Calu3 (cell line): Measurements from ENCODE around the gene ELN. TPM values are rescaled to one million over a fixed set of nuclear protein-coding genes. Genes with fewer than 3 reads are reported as not detected.
"Not testable (repeated sequence)": the region's sequence is repeated elsewhere in the genome, so short reads cannot be mapped to it uniquely, and the experiment has no call there.

Experiments used
- BruUV-seq: library from RNA; stranded (reverse); fragments of 400-500 nt; replicated peaks from 2 replicates; lab custom pipeline; 2021; lab: Mats Ljungman, UMichigan
- CTCF ChIA-PET: fragments of 300-600 bp; sonication (Branson Sonifier 250); formaldehyde crosslinking; loops from one replicate; lab custom pipeline; 2022; ENCODE audit warnings: antibody characterized with exemption; lab: Charles Lee
- DNase-seq: peaks from one replicate; pipeline ENCODE4 v3.0.0; 2022
- H3K27ac Mint-ChIP-seq: one replicate; pipeline ENCODE4 v1.8.0; 2022; ENCODE audit warnings: mixed read lengths; ENCODE audit not compliant: unreplicated experiment
- H3K27me3 Mint-ChIP-seq: one replicate; pipeline ENCODE4 v1.8.0; 2022; ENCODE audit warnings: mixed read lengths; ENCODE audit not compliant: unreplicated experiment
- H3K36me3 Mint-ChIP-seq: one replicate; pipeline ENCODE4 v1.8.0; 2022; ENCODE audit warnings: mild to moderate bottlenecking, moderate library complexity, mixed read lengths; ENCODE audit not compliant: insufficient read depth, unreplicated experiment
- H3K4me1 Mint-ChIP-seq: one replicate; pipeline ENCODE4 v1.8.0; 2022; ENCODE audit warnings: mild to moderate bottlenecking, low read depth, mixed read lengths; ENCODE audit not compliant: unreplicated experiment
- H3K4me3 Mint-ChIP-seq: one replicate; pipeline ENCODE4 v1.8.0; 2022; ENCODE audit warnings: mild to moderate bottlenecking, low read depth, moderate library complexity, mixed read lengths; ENCODE audit not compliant: unreplicated experiment
- H3K9me3 Mint-ChIP-seq: one replicate; pipeline ENCODE4 v1.8.0; 2022; ENCODE audit warnings: low read depth, mixed read lengths; ENCODE audit not compliant: unreplicated experiment
- CTCF ChIP-seq: fragments of 200-600 bp; IDR thresholded peaks from one replicate; pipeline ENCODE4 v1.8.0; 2022; ENCODE audit warnings: antibody characterized with exemption; ENCODE audit not compliant: unreplicated experiment
- intact Hi-C: fragments of 100-400 bp; cut with micrococcal nuclease; formaldehyde crosslinking; loops from one replicate; pipeline ENCODE4 v1.10.0; 2022; ENCODE audit not compliant: unreplicated experiment
- total RNA-seq: library from RNA; stranded (reverse); gene quantifications from 2 replicates; pipeline ENCODE4 v1.2.3, GENCODE V29; 2022

The ELN gene
- total RNA-seq, 1 experiment from 2014 or later: 0.42 TPM

GRCh38 chr7:74044366-74045350 is 16.7 kb downstream of the ELN start:
- H3K27me3 Mint-ChIP-seq: peaks cover 37% of the 10 kb centered on the region
- BruUV-seq: no TSS peak
- H3K4me3 Mint-ChIP-seq: no peak overlapping the region
- DNase-seq: no peak
- no peaks in the 10 kb centered on the region for H3K36me3 Mint-ChIP-seq
- no peak overlapping the region for H3K27ac Mint-ChIP-seq
- intact Hi-C loops: no loop called here
- CTCF ChIA-PET: interaction anchor here (0.7 to 1.4 kb wide), 2 partner anchors 18 to 188 kb away, joined by 3 to 4 read pairs; no protein-coding TSS in a partner anchor
- H3K4me1 Mint-ChIP-seq: no peaks in the 10 kb centered on the region
- H3K9me3 Mint-ChIP-seq: no peaks in the 10 kb centered on the region
- TF ChIP-seq CTCF: no peak

GRCh38 chr7:74046581-74046980 is 18.6 kb downstream of the ELN start:
- intact Hi-C loops, H3K4me1 Mint-ChIP-seq, CTCF ChIA-PET, H3K36me3 Mint-ChIP-seq, BruUV-seq, DNase-seq, H3K27ac Mint-ChIP-seq, H3K9me3 Mint-ChIP-seq, H3K4me3 Mint-ChIP-seq: not testable (repeated sequence)
- H3K27me3 Mint-ChIP-seq: peaks cover 26% of the 10 kb centered on the region

- H3K4me1 Mint-ChIP-seq: no peaks in the 10 kb centered on the region
- H3K27me3 Mint-ChIP-seq: peaks cover 33% of the 10 kb centered on the region
- H3K4me3 Mint-ChIP-seq: no peak overlapping the region
- intact Hi-C loops: no loop called here
- H3K27ac Mint-ChIP-seq: no peak overlapping the region
- H3K9me3 Mint-ChIP-seq: no peaks in the 10 kb centered on the region
- CTCF ChIA-PET: no interaction called here
- no peaks in the 10 kb centered on the region for H3K36me3 Mint-ChIP-seq
- no peak for TF ChIP-seq CTCF
- no TSS peak for BruUV-seq
- DNase-seq: no peak
Observed at GRCh38 chr7:74047804-74048380, 19.9 kb downstream of the ELN start.

GRCh38 chr7:74048999-74049599 is 21.1 kb downstream of the ELN start:
- CTCF ChIA-PET: no interaction called here
- TF ChIP-seq CTCF: no peak
- H3K36me3 Mint-ChIP-seq: no peaks in the 10 kb centered on the region
- intact Hi-C loops: no loop called here
- H3K27me3 Mint-ChIP-seq: peaks cover 37% of the 10 kb centered on the region
- no peak for DNase-seq
- H3K4me3 Mint-ChIP-seq: no peak overlapping the region
- H3K4me1 Mint-ChIP-seq: no peaks in the 10 kb centered on the region
- BruUV-seq: no TSS peak
- no peaks in the 10 kb centered on the region for H3K9me3 Mint-ChIP-seq
- no peak overlapping the region for H3K27ac Mint-ChIP-seq
